ENCODE measurements around the gene RNF213.

DNA sequence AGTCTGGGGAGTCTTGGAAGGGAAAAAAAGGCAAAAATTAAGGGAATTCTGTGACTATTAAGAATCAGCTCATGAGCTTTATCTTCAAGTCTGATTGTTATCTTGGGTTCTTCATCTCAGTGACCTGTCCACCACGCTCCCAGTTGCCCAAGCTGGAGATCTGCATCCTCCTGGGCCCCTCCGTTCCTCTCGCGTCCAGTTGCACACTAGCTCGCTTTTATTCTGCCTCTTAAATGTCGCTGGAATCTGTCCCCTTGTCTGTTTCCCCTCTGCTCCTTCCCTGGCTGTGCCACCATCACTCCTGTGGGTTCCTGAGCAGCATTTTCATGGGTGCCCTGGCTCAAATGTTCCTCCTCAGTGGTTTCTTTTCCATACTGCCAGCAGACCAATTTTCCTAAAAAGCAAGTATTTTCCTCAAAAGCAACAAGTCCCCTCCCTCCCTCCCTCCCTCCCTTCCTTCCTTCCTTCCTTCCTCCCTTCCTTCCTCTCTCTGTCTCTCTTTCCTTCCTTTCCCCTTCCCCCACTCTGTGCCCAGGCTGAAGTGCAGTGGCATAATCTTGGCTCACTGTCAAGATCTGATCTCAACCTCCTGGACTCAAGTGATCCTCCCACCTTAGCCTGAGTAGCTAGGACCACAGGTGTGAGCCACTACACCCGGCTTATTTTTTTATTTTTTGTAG is 155.7 kb downstream of the RNF213 start:
- TF ChIP-seq, protein P1, sequence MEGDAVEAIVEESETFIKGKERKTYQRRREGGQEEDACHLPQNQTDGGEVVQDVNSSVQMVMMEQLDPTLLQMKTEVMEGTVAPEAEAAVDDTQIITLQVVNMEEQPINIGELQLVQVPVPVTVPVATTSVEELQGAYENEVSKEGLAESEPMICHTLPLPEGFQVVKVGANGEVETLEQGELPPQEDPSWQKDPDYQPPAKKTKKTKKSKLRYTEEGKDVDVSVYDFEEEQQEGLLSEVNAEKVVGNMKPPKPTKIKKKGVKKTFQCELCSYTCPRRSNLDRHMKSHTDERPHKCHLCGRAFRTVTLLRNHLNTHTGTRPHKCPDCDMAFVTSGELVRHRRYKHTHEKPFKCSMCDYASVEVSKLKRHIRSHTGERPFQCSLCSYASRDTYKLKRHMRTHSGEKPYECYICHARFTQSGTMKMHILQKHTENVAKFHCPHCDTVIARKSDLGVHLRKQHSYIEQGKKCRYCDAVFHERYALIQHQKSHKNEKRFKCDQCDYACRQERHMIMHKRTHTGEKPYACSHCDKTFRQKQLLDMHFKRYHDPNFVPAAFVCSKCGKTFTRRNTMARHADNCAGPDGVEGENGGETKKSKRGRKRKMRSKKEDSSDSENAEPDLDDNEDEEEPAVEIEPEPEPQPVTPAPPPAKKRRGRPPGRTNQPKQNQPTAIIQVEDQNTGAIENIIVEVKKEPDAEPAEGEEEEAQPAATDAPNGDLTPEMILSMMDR (IDR thresholded peaks at IDR 0.05) = no peak
- no peak for TF ChIP-seq POLR2A (IDR thresholded peaks at IDR 0.05)
- TF ChIP-seq EP300 (IDR thresholded peaks at IDR 0.05) = no peak
